Measurements from ENCODE around the gene PPM1K.

The PPM1K gene

DNA sequence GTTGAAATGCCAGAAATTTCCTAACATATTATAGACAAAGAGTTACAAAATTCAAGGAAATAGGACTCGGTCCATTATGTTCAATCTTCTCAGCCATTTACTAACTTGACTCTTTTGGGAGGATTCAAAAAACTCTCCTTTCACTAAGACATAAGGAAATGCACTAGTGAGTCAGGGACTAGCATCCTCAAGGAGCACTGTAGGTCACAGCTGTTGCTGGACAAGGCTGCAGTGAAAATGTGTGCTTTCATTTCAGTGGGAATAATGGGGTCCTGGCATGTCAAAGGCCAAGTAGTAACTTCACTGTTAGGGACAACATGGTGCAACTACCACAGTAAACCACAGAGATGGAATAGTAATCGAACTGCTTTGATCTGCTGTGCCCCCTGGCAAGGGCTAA is 69.0 kb downstream of the PPM1K start:
- DNase-seq, result no peak

DNA sequence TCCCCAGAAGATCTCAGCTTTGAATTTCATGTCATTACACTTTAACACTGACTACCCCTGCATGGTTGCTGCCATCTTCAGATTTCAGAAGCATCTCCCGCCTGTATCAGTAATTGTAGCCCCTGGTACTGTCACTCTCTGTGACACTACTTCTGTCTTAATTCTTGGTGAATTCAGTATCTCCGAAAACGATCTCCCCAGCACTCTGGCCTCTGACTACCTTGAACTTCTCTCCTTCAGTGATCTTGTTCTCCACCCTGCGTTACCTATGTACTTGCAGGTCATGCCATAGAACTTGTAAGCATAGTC is 72.2 kb downstream of the PPM1K start:
- no peak for DNase-seq

DNA sequence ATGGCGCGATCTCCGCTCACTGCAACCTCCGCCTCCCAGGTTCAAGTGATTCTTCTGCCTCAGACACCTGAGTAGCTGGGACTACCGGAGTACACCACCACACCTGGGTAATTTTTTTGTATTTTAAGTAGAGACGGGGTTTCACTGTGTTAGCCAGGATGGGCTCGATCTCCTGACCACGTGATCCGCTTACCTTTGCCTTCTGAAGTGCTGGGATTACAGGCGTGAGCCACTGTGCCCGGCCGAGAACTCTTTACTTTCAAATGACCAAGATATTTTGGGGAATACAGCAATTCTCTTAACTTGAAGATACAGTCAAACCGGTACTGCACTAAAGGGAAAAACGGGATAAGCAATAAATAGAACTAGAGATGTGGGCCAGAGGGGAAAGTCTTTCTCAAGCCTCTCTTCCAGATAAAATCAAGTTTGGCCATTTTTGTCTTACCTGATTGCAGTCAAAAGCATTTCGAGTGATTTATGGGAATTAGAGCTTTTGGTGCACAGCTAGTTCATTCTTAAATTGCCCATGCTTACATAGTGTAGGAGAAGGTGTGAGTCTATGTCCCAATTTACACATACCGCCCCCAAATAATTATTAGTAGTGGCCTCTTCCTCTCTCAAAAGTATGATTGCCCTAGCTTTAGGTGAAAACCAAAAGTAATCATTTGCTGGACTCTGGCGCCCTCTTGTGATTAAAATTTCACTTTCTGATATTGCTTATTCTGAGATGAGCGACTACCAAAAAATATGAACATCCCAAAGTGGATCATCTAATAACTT is 72.7 kb downstream of the PPM1K start:
- DNase-seq, result no peak

DNA sequence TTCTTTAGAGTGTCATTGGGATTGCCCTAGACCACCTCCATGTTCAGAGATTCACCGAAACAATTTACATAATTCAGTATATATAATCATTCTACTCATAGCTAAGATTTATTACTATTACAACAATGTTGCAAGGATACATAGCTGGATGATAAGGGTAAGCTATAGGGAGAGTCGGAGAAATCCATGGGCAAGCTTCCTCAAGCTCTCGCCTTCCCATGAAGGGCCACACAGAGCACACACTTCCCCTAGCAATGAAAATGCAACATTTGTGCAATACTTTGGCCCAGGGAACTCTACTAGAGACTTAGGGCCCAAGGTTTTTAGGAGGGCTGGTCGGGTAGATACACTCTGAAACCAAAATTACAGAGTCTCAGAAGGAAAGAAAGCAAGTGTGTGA is 76.2 kb downstream of the PPM1K start:
- no peak for DNase-seq

Measured in NK-92 treated with Interleukin-12 subunit alpha and Interleukin-12 subunit beta, amount 100 ng/mL, for 24 hours (cell line).